ENCODE results near the gene GPC3. TPM values are rescaled to one million over a fixed set of nuclear protein-coding genes. Genes with fewer than 3 reads are reported as not detected.

Gene GPC3
- total RNA-seq, 2 donors from 2014 or later: 16.9 to 22.7 TPM

- WGBS, 2 donors: 36 to 86% methylated on average over 6 to 25 of the region's 40 CpGs
- no peak for DNase-seq
- Histone ChIP-seq H3K9me3 (no peaks in the 10 kb centered on the region), H3K36me3 (replicated peaks in 1 of 2; ENCODE audit: insufficient read depth in 1 of 2, low read depth in 2 of 2) (no peaks in the 10 kb centered on the region), H3K4me1 (peaks cover 6% of the 10 kb centered on the region), H3K4me3 (no peak overlapping the region), H3K27ac (no peak overlapping the region), H3K27me3 (no peaks in the 10 kb centered on the region)
- ATAC-seq: no peak
- intact Hi-C loops (cut with DNase I): no loop called here
- TF ChIP-seq POLR2A (IDR thresholded peaks at IDR 0.05): no peak
- TF ChIP-seq CTCF (IDR thresholded peaks at IDR 0.05): no peak
Observed at GRCh38 chrX:133983974-133984845, 1.2 kb downstream of the GPC3 start.

GRCh38 chrX:133983256-133983973 is 2.0 kb downstream of the GPC3 start:
- 69 to 79% methylated on average over 7 to 8 of the region's 8 CpGs for WGBS, 2 donors
- ATAC-seq: no peak
- DNase-seq: no peak
- intact Hi-C loops (cut with DNase I): no loop called here
- H3K4me1 ChIP-seq: peaks cover 6% of the 10 kb centered on the region
- no peak overlapping the region for H3K4me3 ChIP-seq
- no peak overlapping the region for H3K27ac ChIP-seq
- no peaks in the 10 kb centered on the region for H3K36me3 ChIP-seq (replicated peaks in 1 of 2; ENCODE audit: insufficient read depth in 1 of 2, low read depth in 2 of 2)
- TF ChIP-seq CTCF (IDR thresholded peaks at IDR 0.05) (no peak), POLR2A (IDR thresholded peaks at IDR 0.05) (no peak)
- no peaks in the 10 kb centered on the region for H3K9me3 ChIP-seq
- no peaks in the 10 kb centered on the region for H3K27me3 ChIP-seq

- 40 to 55% methylated on average over 3 of the region's 3 CpGs for WGBS, 2 donors
- ATAC-seq (no peak), DNase-seq (no peak)
- Histone ChIP-seq H3K27ac (no peak overlapping the region), H3K4me3 (no peak overlapping the region), H3K27me3 (no peaks in the 10 kb centered on the region), H3K36me3 (replicated peaks in 1 of 2; ENCODE audit: insufficient read depth in 1 of 2, low read depth in 2 of 2) (no peaks in the 10 kb centered on the region), H3K9me3 (no peaks in the 10 kb centered on the region), H3K4me1 (peaks cover 6% of the 10 kb centered on the region)
- intact Hi-C loops (cut with DNase I): no loop called here
- TF ChIP-seq CTCF (IDR thresholded peaks at IDR 0.05): no peak
- no peak for TF ChIP-seq POLR2A (IDR thresholded peaks at IDR 0.05)
Observed at GRCh38 chrX:133981924-133982323, 3.5 kb downstream of the GPC3 start.

- H3K4me1 ChIP-seq: peaks cover 6% of the 10 kb centered on the region
- intact Hi-C loops (cut with DNase I): no loop called here
- no peak overlapping the region for H3K4me3 ChIP-seq
- DNase-seq: no peak
- no peak overlapping the region for H3K27ac ChIP-seq
- ATAC-seq: no peak
- H3K36me3 ChIP-seq (replicated peaks in 1 of 2; ENCODE audit: insufficient read depth in 1 of 2, low read depth in 2 of 2): no peaks in the 10 kb centered on the region
- no peaks in the 10 kb centered on the region for H3K27me3 ChIP-seq
- H3K9me3 ChIP-seq: no peaks in the 10 kb centered on the region
- TF ChIP-seq CTCF (IDR thresholded peaks at IDR 0.05): no peak
- TF ChIP-seq POLR2A (IDR thresholded peaks at IDR 0.05): no peak
- WGBS, 2 donors: 92 to 95% methylated on average over 5 of the region's 5 CpGs
Observed at GRCh38 chrX:133980832-133981588, 4.4 kb downstream of the GPC3 start.
